Keratinocyte (primary cell): Measurements from ENCODE around the gene PAX4. TPM values are rescaled to one million over a fixed set of nuclear protein-coding genes. Genes with fewer than 3 reads are reported as not detected.
A peak's percentile ranks its signal among the peaks of the same experiment; 100 is the strongest.

Experiments
- DNase-seq: peaks from one replicate; pipeline ENCODE4 v3.0.0-alpha.2; 2011; ENCODE audit warnings: low read depth, missing footprints, low spot score
- FAIRE-seq: peaks from 2 replicates; lab custom pipeline; 2011; peaks lifted over from hg19 to GRCh38; lab: Jason Lieb, UNC
- H2AFZ ChIP-seq: 2 replicates; pipeline ENCODE4 v1.6.0; 2012; ENCODE audit warnings: low read length, control low read depth, inconsistent platforms; ENCODE audit not compliant: control insufficient read depth
- H3K27ac ChIP-seq: 2 replicates; pipeline ENCODE4 v1.5.1; 2011; ENCODE audit warnings: low read length; ENCODE audit not compliant: control insufficient read depth, insufficient read depth
- H3K27me3 ChIP-seq: 3 replicates; pipeline ENCODE4 v1.6.0; 2011; ENCODE audit warnings: low read length; ENCODE audit not compliant: control insufficient read depth, insufficient read depth; ENCODE audit errors: extremely low read depth
- H3K36me3 ChIP-seq, 2 experiments: 2 replicates in 1 of 2; 3 replicates in 1 of 2; pipeline ENCODE4 v1.5.1; 2011; ENCODE audit warnings: low read length in 2 of 2, mild to moderate bottlenecking in 1 of 2; ENCODE audit not compliant: control insufficient read depth in 2 of 2, insufficient read depth in 2 of 2; ENCODE audit errors: extremely low read depth in 1 of 2
- H3K4me1 ChIP-seq: 3 replicates; pipeline ENCODE4 v1.5.1; 2011; ENCODE audit warnings: low read length; ENCODE audit not compliant: control insufficient read depth, insufficient read depth; ENCODE audit errors: extremely low read depth
- H3K4me2 ChIP-seq: 3 replicates; pipeline ENCODE4 v1.6.0; 2011; ENCODE audit warnings: low read depth, low read length; ENCODE audit not compliant: control insufficient read depth, insufficient read depth; ENCODE audit errors: extremely low read depth
- H3K4me3 ChIP-seq, 3 experiments: fragments of 200-600 bp in 1 of 3; sonication (generic) in 1 of 3; 2 replicates in 2 of 3; 3 replicates in 1 of 3; pipeline ENCODE4 v1.5.1; 2011 to 2016; ENCODE audit warnings: low read length in 3 of 3, mild to moderate bottlenecking in 3 of 3, control low read depth in 2 of 3, inconsistent platforms in 1 of 3, low read depth in 1 of 3, mixed read lengths in 1 of 3, mixed run types in 1 of 3, moderate library complexity in 1 of 3; ENCODE audit not compliant: control insufficient read depth in 2 of 3, insufficient read depth in 2 of 3; ENCODE audit errors: extremely low read depth in 1 of 3
- H3K79me2 ChIP-seq: 2 replicates; pipeline ENCODE4 v1.6.0; 2012; ENCODE audit warnings: low read length; ENCODE audit not compliant: control insufficient read depth, insufficient read depth
- H3K9ac ChIP-seq: 3 replicates; pipeline ENCODE4 v1.6.0; 2011; ENCODE audit warnings: low read length; ENCODE audit not compliant: control insufficient read depth, insufficient read depth; ENCODE audit errors: extremely low read depth
- H3K9me1 ChIP-seq: 3 replicates; pipeline ENCODE4 v1.6.0; 2011; ENCODE audit warnings: low read length; ENCODE audit not compliant: control insufficient read depth, insufficient read depth; ENCODE audit errors: extremely low read depth
- H3K9me3 ChIP-seq: 2 replicates; pipeline ENCODE4 v1.5.1; 2012; ENCODE audit warnings: low read depth, low read length; ENCODE audit not compliant: control insufficient read depth
- H4K20me1 ChIP-seq: 3 replicates; pipeline ENCODE4 v1.6.0; 2011; ENCODE audit warnings: low read length; ENCODE audit not compliant: control insufficient read depth, insufficient read depth; ENCODE audit errors: extremely low read depth
- EZH2 ChIP-seq: IDR thresholded peaks from one replicate; pipeline ENCODE4 v1.6.1; 2012; ENCODE audit warnings: inconsistent platforms, mild to moderate bottlenecking, low read length, moderate library complexity
- dilution Hi-C: fragments of 300-500 bp; cut with MboI; formaldehyde crosslinking; loops from one replicate; pipeline ENCODE4 v1.7.0; 2020; ENCODE audit warnings: low sequenced_read_pairs; ENCODE audit not compliant: extremely low pct_ligation_motif_present
- polyA plus RNA-seq, 5 experiments: library from polyadenylated mRNA; depleted of rRNA in 3 of 5; stranded (reverse) in 3 of 5; stranded (forward) in 1 of 5; unstranded in 1 of 5; fragments of >200 nt; gene quantifications; 1 replicate in 1 of 5; 2 replicates in 3 of 5; 3 replicates in 1 of 5; pipeline versions ENCODE4 v1.2.1 to v1.2.3, GENCODE V29; 2011 to 2012; ENCODE audit warnings: missing spikeins in 2 of 5, low read depth in 1 of 5, low replicate concordance in 1 of 5
- TF ChIP-seq, protein P1 (sequence below), 3 experiments: IDR thresholded peaks in 1 of 3; conservative IDR thresholded peaks in 1 of 3; optimal IDR thresholded peaks in 1 of 3; 2 replicates in 2 of 3; 3 replicates in 1 of 3; pipeline versions ENCODE3 to v1.5.1; 2011; ENCODE audit warnings: low read length in 3 of 3, mild to moderate bottlenecking in 3 of 3, moderate library complexity in 2 of 3, control low read depth in 1 of 3, inconsistent platforms in 1 of 3; ENCODE audit not compliant: insufficient read depth in 2 of 3; ENCODE audit errors: extremely low read depth in 1 of 3

PAX4 gene
- polyA plus RNA-seq, 1 donor (not counting 4 experiments of a cell fraction or from before 2014, with no cell fraction given) = not detected

DNA sequence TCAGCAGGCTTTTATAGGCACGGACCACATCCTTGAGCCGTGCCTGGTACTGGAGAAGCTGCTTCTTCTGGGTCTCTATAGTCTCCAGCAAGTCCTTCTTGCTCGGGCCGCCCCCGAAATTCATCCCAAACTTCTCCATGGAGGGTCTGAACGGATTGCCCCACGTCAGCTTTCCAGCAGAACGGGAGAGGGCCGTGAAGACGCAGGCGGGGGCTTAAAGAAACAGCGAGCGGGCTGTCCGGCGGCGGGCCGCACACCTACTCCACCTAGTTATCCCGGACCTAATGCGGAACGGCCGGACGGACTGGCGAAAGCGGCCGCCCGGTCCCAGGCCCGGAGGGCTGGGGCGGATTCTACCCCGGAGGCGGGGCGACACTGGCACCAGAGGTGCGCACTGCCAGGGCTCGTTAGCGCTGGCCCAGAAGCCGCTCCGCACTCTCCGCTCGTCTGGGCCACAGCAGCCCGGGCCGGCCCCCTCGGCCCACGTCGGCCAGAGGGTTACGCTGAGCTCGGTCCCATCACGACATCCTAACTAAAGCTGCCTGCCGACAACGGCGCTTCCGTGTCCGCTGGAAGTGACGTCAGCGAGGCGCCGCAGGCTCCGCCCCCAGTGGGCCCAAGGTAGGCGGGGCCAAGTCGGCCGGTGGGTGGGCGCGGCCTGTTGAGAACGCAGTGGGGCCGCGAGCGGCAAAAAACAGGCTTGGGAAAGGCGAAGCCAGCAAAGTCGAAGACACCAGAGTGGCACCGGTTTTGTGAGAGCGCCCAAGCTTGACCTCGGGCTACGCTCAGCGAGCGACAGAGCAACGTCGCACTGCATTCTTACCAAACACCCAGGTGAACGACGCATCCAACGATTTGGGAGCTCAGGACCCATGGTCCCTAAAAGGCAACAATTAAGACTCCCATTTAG, 32.6 kb downstream of the PAX4 start, which contains the start of gene GCC1:
Gene GCC1 (minus strand): TSS at position 553 of the 910 bp plus-strand sequence. CDS start 414 bp downstream, at position 139.
- peaks cover 2% of the 10 kb centered on the region for H3K9me1 ChIP-seq
- H3K27me3 ChIP-seq = no peaks in the 10 kb centered on the region
- peak within 1 kb of the TSS; percentile 94 for H2AFZ ChIP-seq
- FAIRE-seq = no peak
- H3K79me2 ChIP-seq = peaks cover 51% of the 10 kb centered on the region
- peak within 1 kb of the TSS; percentile 82 for H3K27ac ChIP-seq
- no peak for TF ChIP-seq EZH2
- TF ChIP-seq, protein P1, sequence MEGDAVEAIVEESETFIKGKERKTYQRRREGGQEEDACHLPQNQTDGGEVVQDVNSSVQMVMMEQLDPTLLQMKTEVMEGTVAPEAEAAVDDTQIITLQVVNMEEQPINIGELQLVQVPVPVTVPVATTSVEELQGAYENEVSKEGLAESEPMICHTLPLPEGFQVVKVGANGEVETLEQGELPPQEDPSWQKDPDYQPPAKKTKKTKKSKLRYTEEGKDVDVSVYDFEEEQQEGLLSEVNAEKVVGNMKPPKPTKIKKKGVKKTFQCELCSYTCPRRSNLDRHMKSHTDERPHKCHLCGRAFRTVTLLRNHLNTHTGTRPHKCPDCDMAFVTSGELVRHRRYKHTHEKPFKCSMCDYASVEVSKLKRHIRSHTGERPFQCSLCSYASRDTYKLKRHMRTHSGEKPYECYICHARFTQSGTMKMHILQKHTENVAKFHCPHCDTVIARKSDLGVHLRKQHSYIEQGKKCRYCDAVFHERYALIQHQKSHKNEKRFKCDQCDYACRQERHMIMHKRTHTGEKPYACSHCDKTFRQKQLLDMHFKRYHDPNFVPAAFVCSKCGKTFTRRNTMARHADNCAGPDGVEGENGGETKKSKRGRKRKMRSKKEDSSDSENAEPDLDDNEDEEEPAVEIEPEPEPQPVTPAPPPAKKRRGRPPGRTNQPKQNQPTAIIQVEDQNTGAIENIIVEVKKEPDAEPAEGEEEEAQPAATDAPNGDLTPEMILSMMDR (optimal IDR thresholded peaks at IDR 0.05 in 1 of 3, IDR thresholded peaks at IDR 0.05 in 1 of 3, conservative IDR thresholded peaks at IDR 0.05 in 1 of 3; ENCODE audit: extremely low read depth in 1 of 3, insufficient read depth in 2 of 3, low read length in 3 of 3) = no peak
- H3K9me3 ChIP-seq = no peaks in the 10 kb centered on the region
- peak; percentile 32 for DNase-seq
- peak within 1 kb of the TSS; percentile 77 to 91 (median 83) for H3K4me3 ChIP-seq
- H4K20me1 ChIP-seq = no peaks in the 10 kb centered on the region
- dilution Hi-C loops = no loop called here
- H3K4me2 ChIP-seq = peak within 1 kb of the TSS; percentile 80
- peaks cover 13 to 14% of the 10 kb centered on the region in 2 experiments for H3K36me3 ChIP-seq
- H3K9ac ChIP-seq = peak within 1 kb of the TSS; percentile 85
- peaks cover 35% of the 10 kb centered on the region for H3K4me1 ChIP-seq

DNA sequence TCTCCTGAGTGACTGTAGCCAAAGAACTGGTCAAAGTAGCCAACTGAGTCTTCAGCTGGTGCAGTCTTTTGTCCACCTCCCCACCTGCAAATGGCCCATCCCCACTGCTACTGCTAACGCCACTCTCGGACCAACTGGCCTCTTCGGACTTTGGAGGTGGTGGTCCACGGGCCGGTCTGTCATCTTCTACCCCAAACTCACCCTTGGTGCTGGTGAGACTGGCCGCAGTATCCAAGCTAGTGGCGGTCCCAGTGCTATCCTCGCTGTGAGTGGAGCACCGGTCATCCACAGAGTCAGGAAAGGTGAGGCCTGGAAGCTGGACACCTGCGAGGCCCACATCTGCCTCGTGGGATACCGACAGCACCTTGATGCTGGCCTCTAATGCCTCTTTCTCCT, 33.3 kb downstream of the PAX4 start:
- H3K4me2 ChIP-seq = peak overlapping the region; percentile 80
- peaks cover 2% of the 10 kb centered on the region for H3K9me1 ChIP-seq
- peaks cover 13 to 14% of the 10 kb centered on the region in 2 experiments for H3K36me3 ChIP-seq
- no peaks in the 10 kb centered on the region for H4K20me1 ChIP-seq
- FAIRE-seq (no peak), DNase-seq (no peak)
- no peaks in the 10 kb centered on the region for H3K9me3 ChIP-seq
- peaks cover 48% of the 10 kb centered on the region for H3K79me2 ChIP-seq
- TF ChIP-seq, protein P1 (optimal IDR thresholded peaks at IDR 0.05 in 1 of 3, IDR thresholded peaks at IDR 0.05 in 1 of 3, conservative IDR thresholded peaks at IDR 0.05 in 1 of 3; ENCODE audit: extremely low read depth in 1 of 3, insufficient read depth in 2 of 3, low read length in 3 of 3) = no peak
- no peak for TF ChIP-seq EZH2
- peak overlapping the region; percentile 94 for H2AFZ ChIP-seq
- peaks cover 35% of the 10 kb centered on the region for H3K4me1 ChIP-seq
- H3K4me3 ChIP-seq = peak overlapping the region; percentile 77 to 91 (median 83)
- dilution Hi-C loops = no loop called here
- peak overlapping the region; percentile 82 for H3K27ac ChIP-seq
- H3K9ac ChIP-seq = peak overlapping the region; percentile 85
- no peaks in the 10 kb centered on the region for H3K27me3 ChIP-seq
